ENCODE results near the gene SLC25A42.

- TF ChIP-seq POLR2AphosphoS5 (IDR thresholded peaks at IDR 0.05; ENCODE audit: low read depth) = no peak
- TF ChIP-seq CTCF (IDR thresholded peaks at IDR 0.05; ENCODE audit: insufficient read depth, low read length) = no peak
- TF ChIP-seq SPI1 (IDR thresholded peaks at IDR 0.05; ENCODE audit: borderline replicate concordance, low read depth) = no peak
- no peak for TF ChIP-seq REST (IDR thresholded peaks at IDR 0.05; ENCODE audit: insufficient replicate concordance, low read depth)
Measured at GRCh38 chr19:19151418-19151817, 87.6 kb downstream of the SLC25A42 start.

Measured in HL-60 (cell line).